Fibroblast of villous mesenchyme (primary cell): ENCODE measurements around the gene AKAP3. TPM values are rescaled to one million over a fixed set of nuclear protein-coding genes. Genes with fewer than 3 reads are reported as not detected.

Experiments used
- DNase-seq: peaks from one replicate; pipeline ENCODE4 v3.0.0-alpha.2; 2010; ENCODE audit warnings: low read depth
- H3K4me3 ChIP-seq: 2 replicates; pipeline ENCODE4 v1.5.1; 2011; ENCODE audit warnings: low read depth, mild to moderate bottlenecking, low read length
- total RNA-seq: library from RNA; depleted of rRNA; stranded (reverse); fragments of >200 nt; gene quantifications from 2 replicates; pipeline ENCODE4 v1.2.3, GENCODE V29; 2012
- TF ChIP-seq, protein P1 (sequence below): IDR thresholded peaks from 2 replicates; pipeline ENCODE4 v1.5.1; 2012; ENCODE audit warnings: low read depth, mild to moderate bottlenecking, low read length; ENCODE audit not compliant: insufficient read depth

AKAP3 gene
- total RNA-seq, 1 donor = 1.3 TPM

DNA sequence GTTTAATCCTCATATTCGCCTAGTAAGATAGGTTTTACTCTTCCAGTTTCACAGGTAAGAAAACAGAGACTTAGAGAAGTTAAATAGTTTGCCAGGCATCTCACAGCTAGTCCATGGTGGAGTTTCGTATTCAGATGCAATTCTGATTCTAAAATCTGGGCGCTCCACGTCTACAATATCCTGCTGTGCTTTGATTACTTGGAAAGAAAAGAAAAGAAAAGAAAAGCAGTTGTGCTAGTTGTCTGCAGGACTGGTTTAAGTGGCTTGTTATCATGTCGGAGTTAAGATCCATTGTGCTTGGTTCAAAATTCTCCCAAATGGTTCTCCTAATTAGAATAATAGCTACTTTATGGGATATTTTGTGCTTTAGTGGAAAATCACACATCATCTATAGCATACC lies 18.6 kb downstream of the AKAP3 start:
- DNase-seq = no peak
- TF ChIP-seq, protein P1, sequence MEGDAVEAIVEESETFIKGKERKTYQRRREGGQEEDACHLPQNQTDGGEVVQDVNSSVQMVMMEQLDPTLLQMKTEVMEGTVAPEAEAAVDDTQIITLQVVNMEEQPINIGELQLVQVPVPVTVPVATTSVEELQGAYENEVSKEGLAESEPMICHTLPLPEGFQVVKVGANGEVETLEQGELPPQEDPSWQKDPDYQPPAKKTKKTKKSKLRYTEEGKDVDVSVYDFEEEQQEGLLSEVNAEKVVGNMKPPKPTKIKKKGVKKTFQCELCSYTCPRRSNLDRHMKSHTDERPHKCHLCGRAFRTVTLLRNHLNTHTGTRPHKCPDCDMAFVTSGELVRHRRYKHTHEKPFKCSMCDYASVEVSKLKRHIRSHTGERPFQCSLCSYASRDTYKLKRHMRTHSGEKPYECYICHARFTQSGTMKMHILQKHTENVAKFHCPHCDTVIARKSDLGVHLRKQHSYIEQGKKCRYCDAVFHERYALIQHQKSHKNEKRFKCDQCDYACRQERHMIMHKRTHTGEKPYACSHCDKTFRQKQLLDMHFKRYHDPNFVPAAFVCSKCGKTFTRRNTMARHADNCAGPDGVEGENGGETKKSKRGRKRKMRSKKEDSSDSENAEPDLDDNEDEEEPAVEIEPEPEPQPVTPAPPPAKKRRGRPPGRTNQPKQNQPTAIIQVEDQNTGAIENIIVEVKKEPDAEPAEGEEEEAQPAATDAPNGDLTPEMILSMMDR = no peak
- H3K4me3 ChIP-seq = no peak overlapping the region

DNA sequence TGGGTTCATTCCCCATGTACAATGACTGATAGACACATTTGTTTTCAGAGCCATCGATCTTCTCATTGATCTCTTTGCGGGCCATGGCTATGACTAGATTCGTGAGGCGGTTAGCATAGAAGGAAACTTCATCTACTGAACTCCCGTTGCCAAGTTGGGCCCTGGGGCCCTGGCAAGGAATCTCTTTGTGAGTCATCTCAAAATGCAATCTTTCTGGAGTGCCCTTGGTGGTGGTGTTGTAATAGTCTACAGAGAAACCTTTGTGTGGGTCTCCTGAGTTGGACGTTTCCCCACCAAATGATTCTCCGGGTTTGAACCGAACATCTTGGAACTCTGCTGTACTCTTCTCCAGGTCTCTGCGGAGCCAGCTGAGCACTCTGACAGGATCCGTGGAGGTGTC lies 20.4 kb downstream of the AKAP3 start:
- H3K4me3 ChIP-seq = no peak overlapping the region
- TF ChIP-seq, protein P1 = no peak
- DNase-seq = no peak

DNA sequence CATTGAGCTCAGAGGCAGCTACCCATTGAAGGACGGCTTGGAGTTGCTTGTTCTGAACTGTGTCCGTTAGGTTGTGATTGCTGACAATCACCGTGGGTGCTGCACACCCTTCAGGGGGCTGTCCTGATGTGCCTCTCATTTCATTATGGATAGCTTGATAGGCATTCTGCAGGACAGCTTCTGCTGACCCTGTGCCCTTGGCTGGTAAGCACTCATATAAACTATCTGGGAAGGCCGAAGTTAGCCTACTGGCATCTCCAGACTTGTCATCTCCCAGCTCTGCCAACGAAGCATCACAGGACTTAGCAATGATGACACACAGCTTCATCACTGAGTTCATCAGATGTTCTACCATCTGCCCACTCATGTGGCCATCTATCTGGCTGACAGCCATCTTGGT lies 22.3 kb downstream of the AKAP3 start:
- no peak for DNase-seq
- H3K4me3 ChIP-seq = no peak overlapping the region
- TF ChIP-seq, protein P1 = no peak

DNA sequence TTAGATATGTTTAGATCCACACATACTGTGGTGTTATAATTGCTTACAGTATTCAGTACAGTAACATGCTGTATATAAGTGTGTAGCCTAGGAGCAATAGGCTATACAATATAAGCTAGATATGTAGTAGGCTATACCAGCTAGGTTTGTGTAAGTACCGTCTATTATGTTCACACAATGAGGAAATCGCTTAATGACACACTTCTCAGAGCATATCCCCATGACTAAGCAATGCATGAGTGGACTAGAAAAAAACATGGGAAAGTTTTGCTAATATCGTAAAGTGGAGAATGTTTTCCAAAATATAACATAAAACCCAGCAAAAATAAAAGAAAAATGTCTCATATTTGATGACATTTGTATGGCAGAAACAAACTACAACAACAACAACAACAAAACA lies 27.3 kb downstream of the AKAP3 start:
- DNase-seq = no peak
- no peak overlapping the region for H3K4me3 ChIP-seq
- TF ChIP-seq, protein P1 = no peak

DNA sequence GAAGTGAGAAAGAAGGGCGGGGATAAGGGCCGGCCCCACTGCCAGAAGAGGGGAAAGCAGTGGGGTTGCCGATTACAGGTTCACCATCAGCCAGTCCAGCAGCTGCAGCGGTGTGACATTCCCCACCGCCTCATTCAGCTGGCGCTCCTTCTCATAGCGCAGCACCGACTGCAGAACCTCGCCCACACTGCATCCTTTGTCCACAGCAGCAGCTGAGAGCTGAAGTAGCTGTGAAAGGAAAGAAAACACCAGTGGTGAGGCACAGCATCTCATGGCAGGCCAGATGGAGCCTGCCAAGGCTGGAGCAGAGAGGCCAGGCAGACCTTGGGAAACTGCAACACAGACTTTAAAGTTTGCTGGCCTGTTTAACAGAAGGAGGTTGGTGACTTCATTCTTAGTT lies 33.2 kb downstream of the AKAP3 start:
- TF ChIP-seq, protein P1 = no peak
- DNase-seq = no peak
- H3K4me3 ChIP-seq = no peak overlapping the region

DNA sequence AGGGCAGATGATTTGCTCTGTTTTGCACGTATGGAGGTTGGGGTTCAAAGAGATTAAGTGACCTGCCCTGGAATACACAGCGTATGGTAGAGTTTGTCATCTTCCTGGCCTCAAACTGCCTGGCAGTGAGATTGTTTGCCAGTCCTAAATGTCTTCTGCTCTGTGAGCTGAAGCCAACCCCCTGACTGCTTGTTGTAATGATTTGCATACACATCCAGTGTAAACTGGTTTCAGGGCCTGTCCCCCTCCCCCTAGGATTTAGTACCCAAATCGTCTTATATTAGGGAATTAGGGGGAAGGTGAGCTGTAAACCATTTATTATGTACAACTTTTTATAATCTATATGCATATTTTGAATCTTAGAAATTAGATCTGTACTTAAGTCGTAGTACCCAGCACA lies 38.4 kb downstream of the AKAP3 start:
- TF ChIP-seq, protein P1 = no peak
- no peak for DNase-seq
- no peak overlapping the region for H3K4me3 ChIP-seq

DNA sequence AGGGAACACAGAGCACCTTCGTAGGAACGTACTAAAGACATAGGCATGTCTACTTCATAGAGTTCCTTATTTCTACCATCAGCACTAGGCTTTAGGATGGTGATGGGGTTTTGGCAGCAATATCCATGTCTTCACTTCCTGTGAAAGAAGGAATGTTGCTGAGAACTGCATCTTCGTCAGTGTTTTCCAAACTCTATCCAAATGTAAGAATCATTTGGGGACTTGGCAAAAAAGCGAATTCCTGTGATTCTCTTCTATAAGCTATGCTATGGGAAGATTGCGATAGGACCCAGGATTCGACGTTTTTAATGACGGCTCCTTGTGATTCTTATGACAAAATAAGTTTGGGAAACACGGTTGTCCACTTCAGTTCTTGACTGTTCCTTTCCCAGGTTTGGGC lies 39.8 kb downstream of the AKAP3 start:
- TF ChIP-seq, protein P1 = no peak
- DNase-seq = no peak

More for the DNA sequence above, 39.8 kb downstream of the AKAP3 start:
- H3K4me3 ChIP-seq = no peak overlapping the region
